ENCODE measurements around the gene SLC2A9. TPM values are rescaled to one million over a fixed set of nuclear protein-coding genes. Genes with fewer than 3 reads are reported as not detected.
A peak's percentile ranks its signal among the peaks of the same experiment; 100 is the strongest.
"Not testable (repeated sequence)": the region's sequence is repeated elsewhere in the genome, so short reads cannot be mapped to it uniquely, and the experiment has no call there.

The SLC2A9 gene
- total RNA-seq, 4 donors from 2014 or later = 0.46 to 10.1 (median 3.1) TPM

- intact Hi-C loops (cut with DNase I; ENCODE audit: low total_unique reads) = no loop called here
- no peak overlapping the region for H3K4me3 ChIP-seq (ENCODE audit: low read depth, poor library complexity, severe bottlenecking)
- TF ChIP-seq POLR2A (IDR thresholded peaks at IDR 0.05) (no peak), CTCF (IDR thresholded peaks at IDR 0.05) (no peak)
- WGBS, 2 donors = 76 to 91% methylated on average over 4 of the region's 4 CpGs
- peak in 1 of 2 donors; percentile 49 for DNase-seq (ENCODE audit: low spot score in 2 of 2)
Observed at GRCh38 chr4:9904976-9905587, 116.2 kb downstream of the SLC2A9 start.

DNA sequence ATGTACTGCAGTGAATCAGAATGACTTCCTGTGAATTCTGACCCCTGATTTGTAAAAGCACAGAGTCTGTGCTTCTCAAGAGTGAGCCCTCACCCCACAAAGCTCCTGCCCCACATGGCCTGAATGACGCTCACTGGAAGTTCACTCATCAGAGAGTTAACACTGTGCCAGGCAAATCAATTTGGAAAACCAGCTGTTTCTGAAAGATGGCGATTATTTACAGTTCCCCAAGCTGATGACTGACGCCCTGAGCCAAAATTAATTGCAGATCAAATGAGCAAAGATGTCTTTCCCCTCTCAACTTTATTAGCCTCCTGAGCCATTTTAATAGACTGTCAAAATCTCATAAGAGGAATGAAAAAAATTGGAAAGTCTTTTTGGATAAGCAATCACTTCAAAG, 118.0 kb downstream of the SLC2A9 start:
- intact Hi-C loops (cut with DNase I; ENCODE audit: low total_unique reads) = no loop called here
- 74 to 88% methylated on average over 3 of the region's 3 CpGs for WGBS, 2 donors
- no peak overlapping the region for H3K4me3 ChIP-seq (ENCODE audit: low read depth, poor library complexity, severe bottlenecking)
- TF ChIP-seq POLR2A (IDR thresholded peaks at IDR 0.05) (no peak), CTCF (IDR thresholded peaks at IDR 0.05) (no peak)
- DNase-seq (ENCODE audit: low spot score in 2 of 2) = peak in 1 of 2 donors; percentile 3

GRCh38 chr4:9901257-9901656, 120.0 kb downstream of the SLC2A9 start:
- H3K4me3 ChIP-seq (ENCODE audit: low read depth, poor library complexity, severe bottlenecking) = no peak overlapping the region
- TF ChIP-seq CTCF (IDR thresholded peaks at IDR 0.05) = no peak
- no peak for TF ChIP-seq POLR2A (IDR thresholded peaks at IDR 0.05)
- DNase-seq (ENCODE audit: low spot score in 2 of 2) = peak in 1 of 2 donors; percentile 0
- 54 to 56% methylated on average over 3 of the region's 3 CpGs for whole genome bisulfite sequencing, 2 donors
- intact Hi-C loops (cut with DNase I; ENCODE audit: low total_unique reads) = no loop called here

GRCh38 chr4:9900633-9901032, 120.7 kb downstream of the SLC2A9 start:
- intact Hi-C loops (cut with DNase I; ENCODE audit: low total_unique reads); H3K4me3 ChIP-seq (ENCODE audit: low read depth, poor library complexity, severe bottlenecking); DNase-seq (ENCODE audit: low spot score in 2 of 2): not testable (repeated sequence)
- 64 to 75% methylated on average over 4 of the region's 4 CpGs for WGBS, 2 donors

GRCh38 chr4:9899306-9900055, 121.8 kb downstream of the SLC2A9 start:
- peak in 1 of 2 donors; percentile 39 for DNase-seq (ENCODE audit: low spot score in 2 of 2)
- TF ChIP-seq POLR2A (IDR thresholded peaks at IDR 0.05) (no peak), CTCF (IDR thresholded peaks at IDR 0.05) (no peak)
- 58 to 70% methylated on average over 5 of the region's 5 CpGs for whole genome bisulfite sequencing, 2 donors
- intact Hi-C loops (cut with DNase I; ENCODE audit: low total_unique reads) = no loop called here
- no peak overlapping the region for H3K4me3 ChIP-seq (ENCODE audit: low read depth, poor library complexity, severe bottlenecking)

GRCh38 chr4:9898596-9899305, 122.5 kb downstream of the SLC2A9 start:
- 60 to 61% methylated on average over 9 of the region's 9 CpGs for WGBS, 2 donors
- H3K4me3 ChIP-seq (ENCODE audit: low read depth, poor library complexity, severe bottlenecking) = no peak overlapping the region
- DNase-seq (ENCODE audit: low spot score in 2 of 2) = peak; percentile 17 to 50
- intact Hi-C loops (cut with DNase I; ENCODE audit: low total_unique reads) = no loop called here
- no peak for TF ChIP-seq CTCF (IDR thresholded peaks at IDR 0.05)
- no peak for TF ChIP-seq POLR2A (IDR thresholded peaks at IDR 0.05)
